Bone marrow (tissue), 2 donors: Measurements from ENCODE around the gene EFHD1.

ENCODE experiments used
- DNase-seq, 2 donors: peaks; one replicate each; lab custom pipeline; 2025; lab: John Stamatoyannopoulos, UW

The EFHD1 gene, protein sequence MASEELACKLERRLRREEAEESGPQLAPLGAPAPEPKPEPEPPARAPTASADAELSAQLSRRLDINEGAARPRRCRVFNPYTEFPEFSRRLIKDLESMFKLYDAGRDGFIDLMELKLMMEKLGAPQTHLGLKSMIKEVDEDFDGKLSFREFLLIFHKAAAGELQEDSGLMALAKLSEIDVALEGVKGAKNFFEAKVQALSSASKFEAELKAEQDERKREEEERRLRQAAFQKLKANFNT

DNA sequence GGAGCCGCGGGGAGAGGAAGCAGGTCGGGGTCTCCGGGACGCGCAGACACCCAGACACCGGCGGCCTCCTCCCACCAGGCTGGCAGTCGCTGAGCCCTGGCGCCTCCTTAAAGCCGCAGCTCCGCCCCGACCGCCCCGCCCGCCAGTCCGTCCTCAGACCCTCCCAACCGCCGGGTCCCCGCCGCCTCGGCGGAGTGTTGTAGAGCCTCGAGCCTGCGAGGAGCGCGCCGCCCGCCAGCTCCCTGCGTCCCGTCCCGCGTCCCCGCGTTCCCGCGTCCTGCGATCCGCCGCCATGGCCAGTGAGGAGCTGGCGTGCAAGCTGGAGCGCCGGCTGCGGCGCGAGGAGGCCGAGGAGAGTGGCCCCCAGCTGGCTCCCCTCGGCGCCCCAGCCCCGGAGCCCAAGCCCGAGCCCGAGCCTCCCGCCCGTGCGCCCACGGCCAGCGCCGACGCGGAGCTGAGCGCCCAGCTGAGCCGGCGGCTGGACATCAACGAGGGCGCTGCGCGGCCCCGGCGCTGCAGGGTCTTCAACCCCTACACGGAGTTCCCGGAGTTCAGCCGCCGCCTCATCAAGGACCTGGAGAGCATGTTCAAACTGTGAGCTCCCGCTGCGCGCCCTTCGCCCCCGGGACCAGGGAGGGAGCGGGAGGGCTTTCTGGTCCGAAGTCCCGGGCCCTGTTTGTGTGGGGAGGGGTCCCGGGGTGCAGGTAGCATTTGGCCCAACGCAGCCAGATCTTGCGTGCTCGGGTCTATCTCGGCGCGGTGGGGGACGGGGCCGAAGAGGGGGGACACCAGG lies at the start of gene EFHD1:
TSS of gene EFHD1 (plus strand) at position 192 of the 793 bp plus-strand sequence. CDS start at position 293, 101 bp downstream.
- peak; percentile 5 to 9 for DNase-seq

DNA sequence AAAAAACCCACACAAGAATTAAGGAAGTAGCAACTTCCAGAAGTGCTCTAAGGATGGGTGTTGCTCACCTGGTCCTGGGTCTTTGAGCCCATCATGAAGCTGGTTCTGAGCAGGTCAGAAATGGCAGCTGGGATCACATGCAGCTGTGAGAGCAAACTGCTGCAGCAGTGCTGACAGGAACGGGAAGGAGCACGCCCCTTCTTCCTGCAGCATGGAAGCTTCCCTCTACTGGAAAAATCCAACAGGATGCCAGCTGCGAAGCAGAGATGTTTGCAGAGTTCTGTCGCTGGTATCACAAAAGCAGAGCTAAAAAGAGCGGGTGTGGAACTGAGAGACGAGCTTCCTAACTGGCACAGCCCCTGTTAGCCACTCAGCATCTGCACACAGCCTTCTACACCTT lies 49.2 kb upstream of the EFHD1 start:
- no peak for DNase-seq

DNA sequence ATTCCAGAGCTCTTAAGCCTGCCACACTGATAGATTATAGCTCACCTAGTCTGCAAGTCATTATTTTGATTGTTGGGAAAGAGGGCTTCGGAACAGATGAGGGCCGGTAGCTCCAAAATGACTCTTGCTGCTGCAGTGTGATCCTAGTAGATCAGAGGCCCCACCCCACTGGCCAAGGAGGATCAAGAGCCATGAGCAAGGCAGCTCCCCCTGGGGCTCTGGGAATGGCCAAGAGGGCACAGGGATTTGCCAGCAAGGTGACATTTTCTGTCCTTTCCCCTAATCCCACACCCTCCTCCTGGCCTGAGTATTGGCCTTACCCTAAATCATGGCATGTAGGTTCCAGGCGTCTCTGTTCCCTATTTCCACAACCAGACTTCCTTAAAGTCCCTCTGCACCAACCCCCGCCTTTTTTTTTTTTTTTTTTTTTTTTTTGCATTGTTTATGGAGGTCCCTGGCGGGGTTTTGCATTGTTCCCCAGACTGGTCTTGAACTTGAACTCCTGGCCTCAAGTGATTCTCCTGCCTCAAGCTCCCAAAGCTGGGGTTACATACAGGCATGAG lies 46.4 kb upstream of the EFHD1 start:
- DNase-seq, result no peak

DNA sequence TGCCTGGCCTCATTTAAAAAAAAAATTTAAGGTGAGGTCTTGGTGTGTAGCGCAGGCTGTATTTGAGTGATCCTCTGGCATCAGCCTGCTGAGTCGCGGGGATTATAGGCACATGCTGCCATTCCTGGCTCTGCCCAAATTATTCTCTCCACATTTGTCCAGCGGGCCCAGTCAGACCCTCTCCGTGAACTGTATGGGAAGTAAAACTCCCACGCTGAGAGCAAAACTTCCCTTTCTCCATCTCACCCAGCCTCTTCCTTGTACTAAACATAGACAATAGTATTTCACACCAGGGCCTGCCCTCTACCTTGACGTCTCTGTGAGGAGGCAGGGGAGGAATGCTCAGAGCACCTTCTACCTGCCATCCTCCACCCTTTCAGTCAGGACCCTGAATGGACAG lies 45.9 kb upstream of the EFHD1 start:
- DNase-seq, result no peak

DNA sequence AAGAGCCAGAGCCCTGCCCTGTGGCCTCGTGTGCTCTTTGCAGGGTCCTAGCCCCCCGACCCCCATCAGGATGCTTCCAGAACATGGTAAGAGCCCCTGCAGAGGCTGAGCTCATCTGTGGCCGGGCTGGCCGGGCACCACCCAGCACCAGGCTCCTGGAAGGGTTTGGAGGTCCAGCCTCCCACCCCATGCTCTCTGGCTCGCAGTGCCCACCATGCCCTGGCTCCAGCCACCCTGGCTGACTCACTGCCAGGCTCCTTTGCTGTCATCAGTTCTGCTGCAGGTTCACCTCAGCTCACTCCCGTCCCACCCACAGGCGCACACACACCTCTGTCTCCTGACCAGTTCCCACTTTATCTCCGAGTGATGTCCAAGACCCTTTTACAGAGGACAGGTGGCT lies 45.4 kb upstream of the EFHD1 start:
- no peak for DNase-seq

DNA sequence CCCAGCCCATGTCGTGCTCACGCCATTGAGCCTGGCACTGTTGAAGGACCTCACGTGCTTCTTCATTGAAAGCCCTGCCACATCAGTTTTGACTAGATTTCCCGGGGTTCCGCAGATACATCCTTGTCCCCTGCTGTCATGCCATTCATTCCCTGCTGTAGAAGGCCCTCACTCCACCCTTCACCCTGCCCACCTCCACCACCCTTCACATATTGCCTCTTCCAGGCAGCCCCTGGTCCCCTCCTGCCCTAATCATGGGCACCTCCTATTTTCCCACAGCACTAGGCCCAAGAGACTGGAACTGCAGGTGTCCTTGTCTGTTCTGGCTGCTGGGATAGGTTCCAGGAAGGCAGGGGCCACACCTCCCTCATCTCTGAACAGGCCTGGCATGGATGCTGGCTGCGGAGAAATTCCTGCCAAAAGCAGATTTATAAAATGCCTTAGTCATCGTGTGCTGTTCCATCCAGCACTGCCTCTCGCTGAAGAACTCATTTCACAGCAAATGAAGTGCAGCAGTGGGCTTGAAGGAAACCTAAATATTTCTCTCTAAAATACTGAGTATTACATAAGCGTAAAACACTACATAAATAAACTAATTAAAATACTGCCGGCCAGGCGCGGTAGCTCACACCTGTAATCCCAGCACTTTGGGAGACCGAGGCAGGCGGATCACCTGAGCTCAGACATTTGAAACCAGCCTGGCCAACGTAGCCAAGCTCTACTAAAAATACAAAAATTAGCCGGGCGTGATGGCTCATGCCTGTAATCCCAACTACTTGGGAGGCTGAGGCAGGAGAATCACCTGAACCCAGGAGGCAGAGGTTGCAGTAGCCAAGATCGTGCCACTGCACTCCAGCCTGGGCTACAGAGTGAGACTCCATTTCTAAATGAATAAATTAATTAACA lies 44.5 kb upstream of the EFHD1 start:
- DNase-seq, result no peak

DNA sequence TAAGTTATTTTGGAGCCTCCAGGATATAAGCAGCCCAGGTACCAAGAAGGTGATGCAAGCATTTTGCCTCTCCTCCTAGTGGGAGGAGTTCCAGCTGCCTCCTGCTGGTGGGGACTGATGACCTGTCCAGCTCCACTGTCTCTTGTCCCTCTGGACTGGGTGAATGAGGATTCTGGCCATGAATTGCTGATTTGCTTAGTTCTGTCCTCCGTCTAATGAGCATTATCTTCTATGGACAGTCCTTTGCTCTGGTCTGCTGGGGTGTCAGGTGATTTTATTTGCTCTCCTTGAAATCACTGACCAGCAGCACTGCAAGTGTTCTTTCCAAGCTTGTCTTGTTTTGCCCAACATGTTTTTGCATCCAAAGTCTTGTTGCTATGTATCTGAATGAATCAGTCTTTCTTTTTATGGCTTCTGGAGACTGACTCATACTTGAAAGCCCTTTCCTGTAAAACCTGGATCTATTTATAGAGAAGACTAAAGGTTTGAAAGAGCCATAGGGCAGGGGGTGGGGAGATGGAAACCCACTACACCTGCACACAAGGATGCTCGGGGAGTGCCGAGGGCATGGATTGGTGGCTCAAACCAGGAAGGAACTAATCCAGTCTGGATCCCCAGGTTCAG lies 40.5 kb upstream of the EFHD1 start:
- DNase-seq, result no peak

DNA sequence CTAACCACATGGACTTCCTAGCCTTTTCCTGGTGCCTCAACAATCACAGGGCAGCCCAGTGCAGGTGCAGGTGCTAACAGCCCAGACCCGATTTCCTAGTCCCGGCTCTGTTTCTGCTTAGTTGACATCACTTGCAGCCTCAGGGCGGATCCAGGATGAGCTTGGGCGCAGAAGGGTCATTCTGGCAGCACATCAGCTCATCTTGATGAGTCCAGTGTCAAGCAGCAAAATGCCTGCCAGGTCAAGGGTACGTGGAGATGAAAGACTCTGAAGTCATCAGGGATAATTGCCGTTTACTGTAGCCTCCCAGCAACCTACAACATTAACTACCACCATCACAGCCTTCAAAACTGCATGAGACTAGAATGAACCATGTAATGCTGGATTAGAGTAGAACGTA lies 39.4 kb upstream of the EFHD1 start:
- DNase-seq, result no peak

DNA sequence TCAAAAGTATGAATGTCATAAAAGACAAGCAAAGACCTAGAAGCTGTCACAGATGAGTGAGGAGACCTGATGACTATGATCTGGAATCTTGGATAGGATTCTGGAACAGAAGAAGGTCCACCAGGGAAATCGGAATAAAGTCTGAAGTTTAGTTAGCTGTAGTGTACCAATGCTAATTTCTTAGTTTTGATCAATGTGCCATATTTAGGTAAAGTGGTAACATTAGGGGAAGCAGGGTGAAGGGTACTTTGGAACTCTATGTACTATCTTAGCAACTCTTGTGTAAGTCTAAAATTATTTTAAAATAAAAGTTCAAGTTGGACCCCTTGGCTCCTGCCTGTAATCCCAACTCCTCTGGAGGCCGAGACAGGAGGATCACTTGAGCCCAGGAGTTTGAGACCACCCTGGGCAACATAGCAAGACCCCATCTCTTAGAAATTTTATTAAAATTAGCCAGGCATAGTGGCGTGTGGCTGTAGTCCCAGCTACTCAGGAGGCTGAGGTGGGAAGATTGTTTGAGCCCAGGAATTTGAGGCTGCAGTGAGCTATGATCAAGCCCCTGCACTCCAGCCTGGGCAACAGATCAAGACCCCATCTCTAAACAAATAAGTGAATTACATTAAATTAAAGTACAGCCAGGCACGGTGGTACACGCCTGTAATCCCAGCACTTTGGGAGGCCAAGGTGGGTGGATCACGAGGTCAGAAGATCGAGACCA lies 35.9 kb upstream of the EFHD1 start:
- no peak for DNase-seq

DNA sequence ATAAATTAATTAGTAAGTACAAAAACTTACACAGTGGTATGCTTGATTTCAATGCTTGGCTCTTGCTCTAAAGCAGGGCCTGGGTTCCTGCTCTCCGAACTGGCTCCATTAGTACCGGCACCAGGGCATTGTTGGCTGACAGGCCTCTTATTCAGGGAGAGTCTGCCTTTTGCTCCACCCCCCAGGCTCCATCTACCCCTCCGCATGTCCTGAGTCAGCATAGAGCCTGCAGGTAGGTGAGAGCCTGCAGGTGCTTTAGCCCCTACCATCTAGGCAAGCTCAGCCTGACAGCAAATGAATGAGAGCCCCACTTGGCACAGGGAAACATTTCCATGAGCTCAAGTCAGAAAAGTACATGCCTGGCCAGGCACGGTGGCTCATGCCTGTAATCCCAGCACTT lies 35.1 kb upstream of the EFHD1 start:
- DNase-seq, result no peak

DNA sequence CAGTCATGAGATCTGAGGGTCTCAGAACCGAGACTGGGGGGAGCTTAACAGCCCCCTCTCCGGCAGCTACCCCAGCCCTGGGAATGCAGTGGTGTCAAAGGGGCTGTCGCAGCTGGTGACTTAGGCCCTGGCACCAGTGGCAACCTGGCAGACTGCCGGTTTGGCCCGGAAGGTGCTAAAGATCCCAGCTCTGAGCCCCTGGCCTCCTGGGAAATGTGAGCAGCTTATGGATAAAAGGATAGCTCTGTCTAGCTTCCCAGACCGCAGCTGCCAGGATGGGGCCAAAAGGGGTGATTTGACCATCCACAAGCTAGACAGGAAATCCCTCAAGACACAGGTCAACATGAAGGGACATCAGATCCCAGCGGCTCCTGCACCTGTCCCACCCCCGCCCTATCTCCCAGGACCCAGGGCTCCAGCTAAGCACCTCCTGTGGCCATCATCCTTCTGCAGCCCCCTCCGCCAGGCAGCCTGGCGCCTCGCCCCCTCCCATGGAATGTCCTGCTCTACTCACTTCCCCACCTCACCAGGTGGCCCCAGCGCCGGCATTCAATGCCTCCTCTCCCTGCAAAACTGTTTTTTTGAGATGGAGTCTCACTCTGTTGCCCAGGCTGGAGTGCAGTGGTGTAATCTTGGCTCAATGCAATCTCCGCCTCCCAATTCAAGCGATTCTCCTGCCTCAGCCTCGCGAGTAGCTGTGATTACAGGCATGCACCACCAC lies 33.2 kb upstream of the EFHD1 start:
- no peak for DNase-seq

DNA sequence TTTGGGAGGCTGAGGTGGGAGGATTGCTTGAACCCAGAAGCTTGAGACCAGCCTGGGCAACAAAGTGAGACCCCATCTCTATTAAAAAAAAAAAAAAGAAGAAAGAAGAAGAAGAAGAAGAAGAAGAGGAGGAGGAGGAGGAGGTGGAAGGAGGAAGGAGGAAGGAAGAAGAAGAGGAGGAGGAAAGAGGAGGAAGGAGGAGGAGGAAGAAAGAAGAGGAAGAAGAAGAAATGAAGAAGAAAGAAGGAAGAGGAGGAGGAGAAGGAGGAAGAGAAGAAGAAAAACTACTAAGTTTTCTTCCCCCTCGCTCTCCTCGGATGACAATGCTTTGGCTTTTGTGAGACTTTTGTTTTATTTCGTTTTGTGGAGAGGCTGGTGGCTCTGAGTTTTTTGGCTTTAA lies 30.1 kb upstream of the EFHD1 start:
- DNase-seq, result no peak

DNA sequence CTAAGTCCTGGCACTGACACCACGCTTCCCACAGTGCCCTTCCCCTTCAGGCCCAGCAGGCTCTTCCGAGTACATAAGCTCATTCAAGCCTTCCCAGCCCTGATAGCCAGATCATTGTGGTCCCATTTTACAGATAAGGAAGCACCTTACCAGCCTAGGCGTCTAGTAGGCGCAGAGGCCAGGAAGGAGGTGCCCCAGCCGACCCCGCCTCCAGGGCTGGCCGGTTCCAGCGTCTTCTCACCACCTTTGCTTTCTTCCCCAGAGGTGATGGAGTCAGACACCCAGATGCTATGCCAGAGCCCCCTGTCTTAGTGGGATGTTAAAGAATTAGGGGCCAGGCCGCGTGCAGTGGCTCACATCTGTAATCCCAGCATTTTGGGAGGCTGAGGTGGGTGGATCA lies 28.9 kb upstream of the EFHD1 start:
- no peak for DNase-seq

DNA sequence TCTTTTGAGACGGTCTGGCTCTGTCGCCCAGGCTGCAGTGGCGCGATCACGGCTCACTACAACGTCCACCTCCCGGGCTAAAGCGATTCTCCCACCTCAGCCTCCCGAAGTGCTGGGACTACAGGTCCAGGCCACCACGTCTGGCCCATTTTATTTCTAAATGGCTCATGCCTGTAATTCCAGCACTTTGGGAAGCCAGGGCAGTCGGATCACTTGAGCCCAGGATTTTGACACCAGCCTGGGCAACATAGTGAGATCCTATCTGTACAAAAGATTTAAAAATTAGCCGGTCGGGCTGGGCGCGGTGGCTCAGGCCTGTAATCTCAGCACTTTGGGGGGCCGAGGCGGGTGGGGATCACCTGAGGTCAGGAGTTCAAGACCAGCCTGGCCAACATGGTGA lies 26.4 kb upstream of the EFHD1 start:
- no peak for DNase-seq

DNA sequence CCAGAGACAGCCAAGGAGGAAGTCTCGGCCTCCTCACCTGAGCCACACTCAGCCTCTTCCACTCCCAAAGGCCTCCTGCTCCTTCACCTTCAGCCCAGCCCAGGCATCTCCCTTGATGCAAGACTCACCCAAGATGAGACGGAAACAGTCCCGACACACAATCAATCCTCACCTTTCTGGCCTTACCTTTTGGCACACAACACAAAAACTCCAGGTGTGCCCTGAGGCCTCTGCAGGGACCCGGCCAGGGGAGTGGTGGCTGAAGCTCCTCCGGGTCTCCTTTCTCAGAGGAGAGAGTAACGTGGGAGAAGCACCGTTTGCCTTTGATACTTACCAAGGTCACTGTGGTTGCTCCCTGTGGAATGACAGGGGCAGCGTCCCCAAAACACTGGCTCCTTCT lies 23.8 kb upstream of the EFHD1 start:
- no peak for DNase-seq

DNA sequence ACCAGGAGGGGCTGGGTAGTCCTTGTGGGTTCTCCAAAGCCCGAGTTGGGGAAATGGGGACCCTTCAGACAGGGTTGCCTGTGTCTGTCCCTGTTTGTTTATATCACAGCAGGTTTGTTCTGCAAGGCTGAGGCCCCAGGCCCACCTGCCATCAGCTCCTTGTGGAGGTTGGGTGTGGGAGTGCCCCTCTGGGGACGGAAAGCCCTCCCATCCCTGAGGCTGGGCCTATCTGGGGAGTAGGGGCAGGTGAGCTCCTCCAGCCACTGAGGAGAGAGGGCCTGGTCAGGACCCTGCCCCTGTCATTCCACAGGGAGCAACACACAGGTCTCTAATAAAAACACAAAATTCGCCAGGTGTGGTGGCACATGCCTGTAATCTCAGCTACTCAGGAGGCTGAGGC lies 23.3 kb upstream of the EFHD1 start:
- DNase-seq, result no peak

DNA sequence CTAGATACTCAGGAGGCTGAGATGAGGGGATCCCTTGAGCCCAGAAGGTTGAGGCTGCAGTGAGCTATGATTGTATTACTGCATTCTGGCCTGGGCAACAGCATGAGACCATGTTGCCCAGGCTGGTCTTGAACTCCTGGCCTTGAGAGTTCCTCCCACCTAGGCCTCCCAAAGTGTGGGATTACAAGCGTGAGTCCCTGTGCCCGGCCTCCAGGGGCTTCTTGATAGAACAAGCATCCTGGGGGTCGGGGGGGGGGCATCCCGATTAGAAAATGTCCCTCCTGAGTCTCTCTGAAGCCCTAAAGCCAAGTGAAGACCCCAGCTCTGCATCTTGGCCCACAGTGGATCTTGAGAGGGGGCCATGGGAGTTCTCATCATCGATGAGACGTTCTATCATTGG lies 22.3 kb upstream of the EFHD1 start:
- DNase-seq, result no peak

DNA sequence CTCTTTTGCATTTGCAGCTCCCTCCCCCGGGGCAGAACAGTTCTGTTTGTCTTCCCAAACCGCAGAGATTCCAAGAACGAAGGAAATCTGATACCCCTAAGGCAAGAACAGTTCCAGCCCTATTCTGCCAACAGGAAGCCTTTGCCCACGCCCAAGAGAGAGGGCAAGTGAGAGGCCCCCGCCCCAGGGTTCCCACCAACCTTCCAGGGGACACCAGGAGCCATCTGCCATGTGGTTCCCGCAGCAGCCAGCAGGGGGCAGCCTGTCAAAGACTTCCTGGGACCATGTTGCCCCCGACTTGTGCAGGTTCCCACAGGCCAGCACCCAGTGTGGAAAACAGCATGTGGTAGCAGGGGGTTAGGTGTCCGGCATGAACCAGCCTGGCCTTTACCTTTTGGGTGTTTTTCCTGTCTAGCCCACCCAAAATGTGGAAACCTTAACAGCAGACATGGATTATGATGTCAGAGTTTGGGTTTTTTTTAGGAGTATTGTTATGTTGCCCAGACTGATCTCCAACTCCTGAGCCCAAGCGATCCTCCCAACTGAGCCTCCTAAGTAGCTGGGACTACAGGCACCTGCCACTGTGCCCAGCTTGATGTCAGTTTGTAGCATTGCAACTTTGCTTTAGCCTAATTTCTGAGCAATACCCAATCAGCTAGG lies 21.7 kb upstream of the EFHD1 start:
- peak; percentile 9 to 29 for DNase-seq

DNA sequence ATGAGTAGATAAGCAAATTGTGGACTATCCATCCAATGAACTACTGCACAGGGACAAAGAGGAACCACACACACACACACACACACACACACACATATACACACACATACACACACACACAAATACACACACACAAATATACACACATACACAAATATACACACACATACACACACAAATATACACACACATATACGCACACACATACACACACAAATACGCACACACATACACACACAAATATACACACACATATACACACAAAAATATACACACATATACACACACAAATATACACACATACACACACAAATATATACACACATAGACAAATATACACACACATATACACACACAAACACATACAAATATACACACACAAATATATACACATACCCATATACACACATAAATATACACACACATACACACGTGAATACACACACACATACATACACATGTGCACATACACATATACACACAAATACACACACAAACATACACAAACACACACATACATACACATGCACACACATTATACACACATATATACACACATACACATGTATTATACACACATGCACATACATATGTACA lies 19.8 kb upstream of the EFHD1 start:
- no peak for DNase-seq

DNA sequence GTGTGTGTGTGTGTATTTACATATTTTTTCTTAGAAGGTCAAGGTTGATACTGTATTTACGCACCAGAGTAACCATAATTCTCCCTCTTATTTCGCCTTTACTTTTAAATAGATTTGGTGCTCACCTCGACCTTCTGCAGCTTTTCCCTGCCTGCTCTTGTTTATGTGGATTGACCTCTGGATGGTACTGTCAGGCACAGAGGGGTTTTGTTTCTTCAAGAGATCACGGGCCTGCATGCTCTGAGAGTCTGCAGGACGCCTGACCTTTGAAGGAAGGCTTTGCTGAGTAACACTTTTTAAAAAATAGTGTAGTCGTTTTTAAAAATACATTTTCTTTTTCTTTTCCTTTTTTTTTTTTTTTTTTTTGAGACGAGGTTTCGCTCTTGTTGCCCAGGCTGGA lies 18.1 kb upstream of the EFHD1 start:
- no peak for DNase-seq
